HT1080 (cell line): ENCODE measurements around the gene PTBP1. TPM values are rescaled to one million over a fixed set of nuclear protein-coding genes. Genes with fewer than 3 reads are reported as not detected.
"Not testable (repeated sequence)": the region's sequence is repeated elsewhere in the genome, so short reads cannot be mapped to it uniquely, and the experiment has no call there.

Experiments
- DNase-seq: peaks from one replicate; pipeline ENCODE4 v3.0.0-alpha.2; 2015; ENCODE audit warnings: low read depth
- small RNA-seq: library from RNA; depleted of rRNA; stranded (forward); fragments of <200 nt; gene quantifications from one replicate; pipeline ENCODE3, GENCODE V24; 2014
- total RNA-seq: library from RNA; depleted of rRNA; stranded (reverse); fragments of >200 nt; shearing (Covaris generic); gene quantifications from 2 replicates; pipeline ENCODE4 v1.2.3, GENCODE V29; 2014; rRNA removed

PTBP1 gene
- total RNA-seq, 1 experiment from 2014 or later = 447 TPM

GRCh38 chr19:853014-853585 is 55.8 kb downstream of the PTBP1 start:
- DNase-seq = no peak

GRCh38 chr19:853614-854220 is 56.5 kb downstream of the PTBP1 start:
- not testable (repeated sequence) for DNase-seq

DNA sequence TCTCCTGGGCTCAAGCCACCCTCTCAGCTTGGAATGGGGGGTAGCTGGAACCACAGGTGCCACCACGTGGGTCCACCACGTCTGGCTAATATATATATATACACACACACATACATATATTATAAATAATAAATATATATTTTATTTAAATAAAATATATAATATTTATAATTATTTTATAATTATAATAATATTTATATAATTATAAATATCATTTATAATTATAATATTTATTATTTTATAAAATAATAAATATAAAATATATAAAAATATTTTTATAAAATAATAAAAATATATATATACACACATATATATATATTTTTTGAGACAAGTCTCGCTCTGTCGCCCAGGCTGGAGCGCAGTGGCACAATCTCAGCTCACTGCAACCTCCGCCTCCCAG is 57.3 kb downstream of the PTBP1 start:
- DNase-seq = no peak

- no peak for DNase-seq
Observed at GRCh38 chr19:855142-855541, 57.9 kb downstream of the PTBP1 start.

DNA sequence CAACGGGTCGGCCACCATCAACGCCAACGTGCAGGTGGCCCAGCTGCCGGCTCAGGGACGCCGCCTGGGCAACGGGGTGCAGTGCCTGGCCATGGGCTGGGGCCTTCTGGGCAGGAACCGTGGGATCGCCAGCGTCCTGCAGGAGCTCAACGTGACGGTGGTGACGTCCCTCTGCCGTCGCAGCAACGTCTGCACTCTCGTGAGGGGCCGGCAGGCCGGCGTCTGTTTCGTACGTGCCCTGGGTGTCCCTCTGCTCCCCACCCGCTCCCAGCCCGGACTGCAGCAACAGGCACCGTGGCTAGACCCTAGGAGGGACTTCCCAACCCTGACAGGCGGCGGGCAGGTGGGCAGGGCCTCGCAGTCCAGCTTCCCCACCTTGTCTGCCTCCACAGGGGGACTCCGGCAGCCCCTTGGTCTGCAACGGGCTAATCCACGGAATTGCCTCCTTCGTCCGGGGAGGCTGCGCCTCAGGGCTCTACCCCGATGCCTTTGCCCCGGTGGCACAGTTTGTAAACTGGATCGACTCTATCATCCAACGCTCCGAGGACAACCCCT is 58.4 kb downstream of the PTBP1 start:
- no peak for DNase-seq

GRCh38 chr19:858284-858683 is 61.0 kb downstream of the PTBP1 start:
- no peak for DNase-seq

DNA sequence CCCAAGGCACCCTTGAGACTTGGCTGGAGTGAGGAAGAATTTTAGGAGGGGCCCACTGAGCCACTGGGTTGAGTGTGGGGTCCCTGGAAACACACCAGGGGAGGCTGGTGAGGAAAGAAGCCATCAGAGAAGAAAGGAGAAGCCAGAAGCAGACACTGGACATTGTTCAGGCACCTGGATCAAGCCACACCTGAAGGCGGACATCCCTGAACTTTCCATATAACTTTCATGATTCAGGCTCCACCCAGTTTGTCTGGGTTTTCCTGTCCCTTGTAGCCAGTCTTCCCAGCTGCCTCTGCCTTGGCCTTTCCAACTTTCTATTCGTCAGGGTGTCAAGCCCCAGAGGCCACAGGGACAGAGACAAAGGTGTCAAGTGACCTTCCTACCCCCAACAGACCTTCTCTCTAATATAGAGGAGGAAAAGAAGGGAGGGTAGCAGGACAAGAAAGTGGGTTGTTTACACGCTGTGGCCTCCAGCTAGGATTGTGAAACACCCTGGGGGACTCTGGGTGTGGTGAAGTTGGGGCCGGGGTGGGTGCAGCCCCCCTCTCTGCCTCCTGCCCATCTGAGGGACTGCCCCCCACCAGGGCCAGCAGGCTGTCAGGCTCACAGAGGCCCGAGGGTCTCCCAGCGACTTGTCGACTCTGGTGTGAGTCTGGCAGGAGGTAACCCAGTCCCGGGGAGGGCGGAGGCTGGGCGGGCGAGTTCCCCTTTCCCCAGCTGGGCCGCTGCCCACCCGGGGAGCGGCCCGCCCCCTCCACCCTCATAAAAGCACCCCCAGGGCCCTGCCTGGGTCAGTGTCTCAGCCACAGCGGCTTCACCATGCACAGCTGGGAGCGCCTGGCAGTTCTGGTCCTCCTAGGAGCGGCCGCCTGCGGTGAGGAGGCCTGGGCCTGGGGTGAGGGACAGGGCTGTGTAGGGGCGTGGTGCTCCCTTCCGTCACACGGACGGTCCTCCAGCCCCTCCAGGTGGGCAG is 61.9 kb downstream of the PTBP1 start, which contains the start of gene CFD:
Gene CFD (plus strand): TSS at position 797 of the 976 bp plus-strand sequence. CDS start 26 bp downstream, at position 823.
- no peak for DNase-seq

- no peak for DNase-seq
Observed at GRCh38 chr19:861141-861755, 64.0 kb downstream of the PTBP1 start.

Small RNAs within 50 kb of the gene (small RNA-seq; reads per million reads assigned to genes)
- gene MIR3187 = not detected

Other genes with a start within 250 kb of the PTBP1 start
- 475 and 545 TPM in 2 replicates for gene BSG, start 224.9 kb upstream of the PTBP1 start, total RNA-seq
- 0.27 and 0.37 TPM in 2 replicates for gene HCN2, start 207.6 kb upstream of the PTBP1 start, total RNA-seq
- 86.9 and 100 TPM in 2 replicates for gene POLRMT, start 163.9 kb upstream of the PTBP1 start, total RNA-seq
- not detected in 2 replicates for gene FGF22, start 157.6 kb upstream of the PTBP1 start, total RNA-seq
- 86.5 and 130 TPM in 2 replicates for gene RNF126, start 134.2 kb upstream of the PTBP1 start, total RNA-seq
- gene FSTL3, start 121.1 kb upstream of the PTBP1 start, total RNA-seq = 14.5 and 19.7 TPM in 2 replicates
- not detected in 2 replicates for gene PRSS57, start 102.0 kb upstream of the PTBP1 start, total RNA-seq
- gene PALM, start 88.5 kb upstream of the PTBP1 start, total RNA-seq = not detected in 2 replicates
- gene MISP, start 46.3 kb upstream of the PTBP1 start, total RNA-seq = 0.02 and 0.13 TPM in 2 replicates
- gene PLPPR3, start 24.5 kb downstream of the PTBP1 start, total RNA-seq = 0.30 TPM in 1 of 2 replicates, not detected in the other
- gene AZU1, start 30.4 kb downstream of the PTBP1 start, total RNA-seq = not detected in 2 replicates
- not detected in 2 replicates for gene PRTN3, start 43.5 kb downstream of the PTBP1 start, total RNA-seq
- gene ELANE, start 54.9 kb downstream of the PTBP1 start, total RNA-seq = not detected in 2 replicates
- gene CFD, start 62.2 kb downstream of the PTBP1 start, total RNA-seq = not detected in 2 replicates
- 18.1 and 20.8 TPM in 2 replicates for gene MED16, start 95.7 kb downstream of the PTBP1 start, total RNA-seq
- gene RNU6-9, start 96.0 kb downstream of the PTBP1 start, total RNA-seq = not detected in 2 replicates
- gene R3HDM4, start 115.8 kb downstream of the PTBP1 start, total RNA-seq = 32.2 and 42.2 TPM in 2 replicates
- gene KISS1R, start 119.9 kb downstream of the PTBP1 start, total RNA-seq = not detected in 2 replicates
- gene ARID3A, start 128.6 kb downstream of the PTBP1 start, total RNA-seq = 4.3 and 8.0 TPM in 2 replicates
- gene WDR18, start 186.9 kb downstream of the PTBP1 start, total RNA-seq = 197 and 221 TPM in 2 replicates
- 0.03 TPM in 1 of 2 replicates, not detected in the other for gene GRIN3B, start 203.0 kb downstream of the PTBP1 start, total RNA-seq
- 127 and 130 TPM in 2 replicates for gene TMEM259, start 223.7 kb downstream of the PTBP1 start, total RNA-seq
- not detected in 2 replicates for gene RNU6-2, start 224.1 kb downstream of the PTBP1 start, total RNA-seq
- 122 and 196 TPM in 2 replicates for gene CNN2, start 229.2 kb downstream of the PTBP1 start, total RNA-seq
- 2.0 and 3.0 TPM in 2 replicates for gene ABCA7, start 242.7 kb downstream of the PTBP1 start, total RNA-seq